ENCODE data around the gene RIN1. TPM values are rescaled to one million over a fixed set of nuclear protein-coding genes. Genes with fewer than 3 reads are reported as not detected.

Gene RIN1
- total and polyA plus RNA-seq, 2 donors (not counting 3 experiments of a cell fraction or from before 2014, with no cell fraction given) = 4.4 to 10.2 TPM

- H3K27me3 ChIP-seq (ENCODE audit: control insufficient read depth in 2 of 2, insufficient read depth in 2 of 2, low read length in 2 of 2) = no peaks in the 10 kb centered on the region
- H3K4me1 ChIP-seq (ENCODE audit: control insufficient read depth, extremely low read depth, insufficient read depth, low read length) = peaks cover 7% of the 10 kb centered on the region
- peaks cover 12% of the 10 kb centered on the region for H3K79me2 ChIP-seq (ENCODE audit: control insufficient read depth, insufficient read depth, low read length)
- no TSS peak for BruUV-seq (replicated peaks)
- TF ChIP-seq MYC (IDR thresholded peaks at IDR 0.05; ENCODE audit: low read depth, low read length) = no peak
- TF ChIP-seq, protein P1, sequence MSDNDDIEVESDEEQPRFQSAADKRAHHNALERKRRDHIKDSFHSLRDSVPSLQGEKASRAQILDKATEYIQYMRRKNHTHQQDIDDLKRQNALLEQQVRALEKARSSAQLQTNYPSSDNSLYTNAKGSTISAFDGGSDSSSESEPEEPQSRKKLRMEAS (IDR thresholded peaks at IDR 0.05; ENCODE audit: insufficient read depth, insufficient read length) = no peak
- no peak for TF ChIP-seq EZH2 (IDR thresholded peaks at IDR 0.05; ENCODE audit: borderline replicate concordance, low read depth, low read length, severe bottlenecking)
- no peak for TF ChIP-seq POLR2A (IDR thresholded peaks at IDR 0.05; ENCODE audit: low read depth, low read length)
- TF ChIP-seq JUN (IDR thresholded peaks at IDR 0.05; ENCODE audit: borderline replicate concordance, insufficient read depth, insufficient read length, low read depth) = no peak
- TF ChIP-seq POLR2AphosphoS5 (IDR thresholded peaks at IDR 0.05; ENCODE audit: insufficient read depth, low read depth, low read length) = no peak
- no peak for TF ChIP-seq CTCF (IDR thresholded peaks at IDR 0.05; ENCODE audit: extremely low read depth in 1 of 2, insufficient read depth in 1 of 2, low read depth in 1 of 2, low read length in 2 of 2)
- no peak for TF ChIP-seq GATA2 (IDR thresholded peaks at IDR 0.05; ENCODE audit: insufficient read depth, insufficient read length, low read depth, low read length)
- no peak for TF ChIP-seq FOS (IDR thresholded peaks at IDR 0.05; ENCODE audit: borderline replicate concordance, insufficient read depth, low read length)
- FAIRE-seq = no peak
- no peak overlapping the region for H2AFZ ChIP-seq (ENCODE audit: low read depth, low read length)
- H3K9me3 ChIP-seq (replicated peaks; ENCODE audit: control insufficient read depth, insufficient read depth, low read length) = no peaks in the 10 kb centered on the region
- no peaks in the 10 kb centered on the region for H4K20me1 ChIP-seq (replicated peaks; ENCODE audit: control insufficient read depth, extremely low read depth, insufficient read depth, low read length)
- H3K36me3 ChIP-seq (ENCODE audit: control insufficient read depth in 2 of 2, extremely low read depth in 1 of 2, insufficient read depth in 2 of 2, low read length in 2 of 2) = peaks cover 0 to 7% of the 10 kb centered on the region in 2 experiments
- H3K4me2 ChIP-seq (ENCODE audit: insufficient read depth, low read length) = no peak overlapping the region
- H3K9ac ChIP-seq (replicated peaks; ENCODE audit: extremely low read depth, insufficient read depth, low read length) = no peak overlapping the region
- no peak for DNase-seq (ENCODE audit: low read depth, low spot score)
- ChIA-PET POLR2A (no interaction called here), CTCF (interaction anchor here (1.0 to 2.0 kb wide), 2 partner anchors 62 to 63 kb away, joined by 3 to 6 read pairs; no protein-coding TSS in a partner anchor)
- no peaks in the 10 kb centered on the region for H3K9me1 ChIP-seq (replicated peaks; ENCODE audit: control insufficient read depth, extremely low read depth, insufficient read depth, low read length)
- dilution Hi-C loops (cut with MboI; ENCODE audit: extremely low pct_ligation_motif_present, low sequenced_read_pairs) = no loop called here
- intact Hi-C loops (cut with micrococcal nuclease) = no loop called here
- no peak overlapping the region for H3K27ac ChIP-seq (ENCODE audit: insufficient read depth, low read depth, low read length)
- H3K4me3 ChIP-seq (replicated peaks in 1 of 3; ENCODE audit: insufficient read depth in 1 of 3, low read depth in 1 of 3, low read length in 3 of 3) = no peak overlapping the region
Measured at GRCh38 chr11:66284526-66285078, 51.6 kb downstream of the RIN1 start.

All from endothelial cell of umbilical vein (primary cell).